ENCODE results near the gene SH3PXD2B. TPM values are rescaled to one million over a fixed set of nuclear protein-coding genes. Genes with fewer than 3 reads are reported as not detected.
A peak's percentile ranks its signal among the peaks of the same experiment; 100 is the strongest.

SH3PXD2B gene
- total and polyA plus RNA-seq, 10 of the 15 experiments (the other 5 are each of a cell fraction or from before 2014, with no cell fraction given) = 0.05 to 1.6 (median 0.57) TPM

- Histone ChIP-seq H3K9ac (ENCODE audit: control insufficient read depth, insufficient read depth, low read length) (no peak overlapping the region), H3K36me3 (ENCODE audit: control insufficient read depth in 2 of 2, insufficient read depth in 2 of 2, low read length in 1 of 2) (no peaks in the 10 kb centered on the region), H4K20me1 (ENCODE audit: control insufficient read depth, insufficient read depth) (no peaks in the 10 kb centered on the region), H3K27ac (ENCODE audit: control insufficient read depth, insufficient read depth) (no peak overlapping the region), H3K4me2 (ENCODE audit: control insufficient read depth, insufficient read depth) (no peak overlapping the region), H3K4me1 (ENCODE audit: control insufficient read depth, insufficient read depth, low read length) (peaks cover 6% of the 10 kb centered on the region), H3K79me2 (ENCODE audit: control insufficient read depth, insufficient read depth, low read length) (no peaks in the 10 kb centered on the region), H2AFZ (ENCODE audit: control insufficient read depth, low read depth, low read length) (0 out of 2 replicates have a peak overlapping the region, but pooled peaks have one; percentile 8), H3K9me3 (replicated peaks; ENCODE audit: control insufficient read depth, insufficient read depth, low read length) (no peaks in the 10 kb centered on the region; the same call in 2 of the 3 replicates), H3K4me3 (no peak overlapping the region), H3K27me3 (replicated peaks in 1 of 2; ENCODE audit: control insufficient read depth in 2 of 2, insufficient read depth in 2 of 2, low read length in 1 of 2) (no peaks in the 10 kb centered on the region)
- no TSS peak for BruUV-seq (replicated peaks)
- ATAC-seq (no peak), DNase-seq (ENCODE audit: low read depth, low spot score) (no peak), FAIRE-seq (no peak)
- RAD21 ChIA-PET (ENCODE audit: unreplicated experiment) = interaction anchor here (0.8 to 1.0 kb wide), 3 partner anchors 19 to 191 kb away, joined by 3 to 6 read pairs (median 3); no protein-coding TSS in a partner anchor
- 48% methylated on average over 3 of the region's 3 CpGs for WGBS (ENCODE audit: insufficient coverage, insufficient replicate concordance, low lambda C conversion rate, missing lambda C conversion rate)
- in situ Hi-C loops (cut with MboI) (no loop called here), intact Hi-C loops (cut with micrococcal nuclease; ENCODE audit: unreplicated experiment) (loop anchor here (10.0 kb wide), 1 partner anchor 193 kb away; the partner anchor contains the start of gene STK10)
- SMC1A ChIA-PET (ENCODE audit: uncharacterized antibody, unreplicated experiment) = interaction anchor here (1.6 kb wide), 1 partner anchor 58 kb away, joined by 6 read pairs; no protein-coding TSS in a partner anchor
- peak; percentile 78 for TF ChIP-seq SMARCA5 (IDR thresholded peaks at IDR 0.05)
- TF ChIP-seq JUNB (IDR thresholded peaks at IDR 0.05) = no peak
- TF ChIP-seq RELA (IDR thresholded peaks at IDR 0.05; ENCODE audit: borderline replicate concordance, partially characterized antibody) = no peak
- TF ChIP-seq E4F1 (IDR thresholded peaks at IDR 0.05; ENCODE audit: borderline replicate concordance, partially characterized antibody) = no peak
- CTCF ChIA-PET = interaction anchor here (1.4 kb wide), 2 partner anchors 59 to 74 kb away, joined by 4 to 5 read pairs; no protein-coding TSS in a partner anchor
- POLR2A ChIA-PET = interaction anchor here (0.6 to 1.1 kb wide), 2 partner anchors 33 to 56 kb away, joined by 4 read pairs; no protein-coding TSS in a partner anchor
These were observed 76.9 kb downstream of the SH3PXD2B start for GRCh38 chr5:172377438-172377837.

- Histone ChIP-seq H3K27me3 (replicated peaks in 1 of 2; ENCODE audit: control insufficient read depth in 2 of 2, insufficient read depth in 2 of 2, low read length in 1 of 2) (no peaks in the 10 kb centered on the region), H3K9ac (ENCODE audit: control insufficient read depth, insufficient read depth, low read length) (no peak overlapping the region), H3K9me3 (replicated peaks; ENCODE audit: control insufficient read depth, insufficient read depth, low read length) (peaks cover 5% of the 10 kb centered on the region; the same call in 1 of the 3 replicates), H3K27ac (ENCODE audit: control insufficient read depth, insufficient read depth) (no peak overlapping the region), H4K20me1 (ENCODE audit: control insufficient read depth, insufficient read depth) (no peaks in the 10 kb centered on the region), H3K36me3 (ENCODE audit: control insufficient read depth in 2 of 2, insufficient read depth in 2 of 2, low read length in 1 of 2) (no peaks in the 10 kb centered on the region), H3K4me3 (no peak overlapping the region), H3K79me2 (ENCODE audit: control insufficient read depth, insufficient read depth, low read length) (no peaks in the 10 kb centered on the region), H3K4me1 (ENCODE audit: control insufficient read depth, insufficient read depth, low read length) (peaks cover 6% of the 10 kb centered on the region), H2AFZ (ENCODE audit: control insufficient read depth, low read depth, low read length) (no peak overlapping the region), H3K4me2 (ENCODE audit: control insufficient read depth, insufficient read depth) (no peak overlapping the region)
- CTCF ChIA-PET = no interaction called here
- SMC1A ChIA-PET (ENCODE audit: uncharacterized antibody, unreplicated experiment) = no interaction called here
- WGBS (ENCODE audit: insufficient coverage, insufficient replicate concordance, low lambda C conversion rate, missing lambda C conversion rate) = 82% methylated on average over 6 of the region's 6 CpGs
- no peak for FAIRE-seq
- POLR2A ChIA-PET = no interaction called here
- no TSS peak for BruUV-seq (replicated peaks)
- no peak for ATAC-seq
- TF ChIP-seq TARDBP (IDR thresholded peaks at IDR 0.05; ENCODE audit: borderline replicate concordance) (no peak), BACH1 (IDR thresholded peaks at IDR 0.05; ENCODE audit: borderline replicate concordance) (no peak)
- in situ Hi-C loops (cut with MboI) = no loop called here
- DNase-seq (ENCODE audit: low read depth, low spot score) = no peak
- RAD21 ChIA-PET (ENCODE audit: unreplicated experiment) = no interaction called here
- intact Hi-C loops (cut with micrococcal nuclease; ENCODE audit: unreplicated experiment) = loop anchor here (5.0 to 10.0 kb wide), 2 partner anchors 190 to 267 kb away; partner anchors contain the start of gene STK10
These were observed 79.5 kb downstream of the SH3PXD2B start for GRCh38 chr5:172374783-172375182.

Measured in GM12878 (cell line).